Esophagus squamous epithelium (tissue), 5 donors: Measurements from ENCODE around the gene GRID2. TPM values are rescaled to one million over a fixed set of nuclear protein-coding genes. Genes with fewer than 3 reads are reported as not detected.

Source experiments
- DNase-seq: peaks from one replicate; lab custom pipeline; 2025; lab: John Stamatoyannopoulos, UW
- H3K27ac ChIP-seq, 4 donors: fragments of 200-600 bp; sonication (generic); one replicate each; pipeline ENCODE4 v1.5.1; 2016 to 2019; ENCODE audit warnings: mild to moderate bottlenecking in 1 of 4
- H3K27me3 ChIP-seq, 4 donors: fragments of 200-600 bp; sonication (generic); 1 replicate in 3 of 4; 2 replicates in 1 of 4; pipeline versions ENCODE4 v1.5.1 to v1.6.0; 2017 to 2021; ENCODE audit warnings: antibody characterized with exemption in 1 of 4
- H3K36me3 ChIP-seq, 3 donors: fragments of 200-600 bp; sonication (generic); one replicate each; pipeline ENCODE4 v1.5.1; 2016 to 2019
- H3K4me1 ChIP-seq, 3 donors: fragments of 200-600 bp; sonication (generic); one replicate each; pipeline ENCODE4 v1.5.1; 2017 to 2019
- H3K4me3 ChIP-seq, 4 donors: fragments of 200-600 bp; sonication (generic); 1 replicate in 3 of 4; 2 replicates in 1 of 4; pipeline ENCODE4 v1.5.1; 2016 to 2019; ENCODE audit warnings: mild to moderate bottlenecking in 2 of 4, moderate library complexity in 1 of 4
- H3K9me3 ChIP-seq, 3 donors: fragments of 200-600 bp; sonication (generic); one replicate each; pipeline ENCODE4 v1.5.1; 2016 to 2019
- CTCF ChIP-seq, 6 experiments: fragments of 450-650 bp in 4 of 6; fragments of 200-600 bp in 2 of 6; sonication (generic) in 2 of 6; IDR thresholded peaks; one replicate each; pipeline ENCODE4 v1.5.1; 2016 to 2019; ENCODE audit warnings: antibody characterized with exemption in 6 of 6, mild to moderate bottlenecking in 4 of 6, moderate library complexity in 4 of 6
- POLR2A ChIP-seq, 4 donors: fragments of 450-650 bp; IDR thresholded peaks; one replicate each; pipeline ENCODE4 v1.6.1; 2017; ENCODE audit warnings: antibody characterized with exemption in 4 of 4, mild to moderate bottlenecking in 4 of 4, moderate library complexity in 3 of 4
- WGBS, 2 donors: methylation state at CpG; one replicate each; pipeline ENCODE4 v1.1.5; 2018; 5-methylcytosine and 5-hydroxymethylcytosine counted together
- intact Hi-C: fragments of 100-400 bp; cut with DNase I; formaldehyde crosslinking; loops from one replicate; pipeline ENCODE4 v1.15.0; 2022
- total RNA-seq, 4 donors: library from RNA; depleted of rRNA; stranded (reverse); fragments of >200 nt; gene quantifications; one replicate each; pipeline ENCODE4 v1.1.0, GENCODE V29; 2016
- donor health status: DM: yes; HTN: yes; CAD: no.

The GRID2 gene
- total RNA-seq, 4 donors from 2014 or later = not detected

GRCh38 chr4:93617606-93618005 lies 1313.8 kb downstream of the GRID2 start:
- H3K36me3 ChIP-seq = no peaks in the 10 kb centered on the region
- TF ChIP-seq POLR2A (IDR thresholded peaks at IDR 0.05) (no peak), CTCF (IDR thresholded peaks at IDR 0.05) (no peak)
- no peak for DNase-seq
- H3K4me3 ChIP-seq = no peak overlapping the region
- H3K9me3 ChIP-seq = no peaks in the 10 kb centered on the region
- no peaks in the 10 kb centered on the region for H3K4me1 ChIP-seq
- H3K27me3 ChIP-seq = no peaks in the 10 kb centered on the region
- H3K27ac ChIP-seq = no peak overlapping the region
- intact Hi-C loops = no loop called here
- 65 to 67% methylated on average over 4 of the region's 4 CpGs for WGBS, 2 donors

GRCh38 chr4:93633721-93634120 lies 1330.0 kb downstream of the GRID2 start:
- no peak overlapping the region for H3K27ac ChIP-seq
- H3K4me1 ChIP-seq = no peaks in the 10 kb centered on the region
- H3K9me3 ChIP-seq = no peaks in the 10 kb centered on the region
- H3K27me3 ChIP-seq = no peaks in the 10 kb centered on the region
- no peaks in the 10 kb centered on the region for H3K36me3 ChIP-seq
- no peak overlapping the region for H3K4me3 ChIP-seq
- intact Hi-C loops = no loop called here
- no peak for DNase-seq
- TF ChIP-seq CTCF (IDR thresholded peaks at IDR 0.05) = no peak
- no peak for TF ChIP-seq POLR2A (IDR thresholded peaks at IDR 0.05)

GRCh38 chr4:93635943-93636342 lies 1332.2 kb downstream of the GRID2 start:
- no peak for TF ChIP-seq POLR2A (IDR thresholded peaks at IDR 0.05)
- no peak for TF ChIP-seq CTCF (IDR thresholded peaks at IDR 0.05)
- Histone ChIP-seq H3K27me3 (no peaks in the 10 kb centered on the region), H3K9me3 (no peaks in the 10 kb centered on the region), H3K4me1 (no peaks in the 10 kb centered on the region), H3K36me3 (no peaks in the 10 kb centered on the region), H3K4me3 (no peak overlapping the region), H3K27ac (no peak overlapping the region)
- intact Hi-C loops = no loop called here
- no peak for DNase-seq

- H3K36me3 ChIP-seq = no peaks in the 10 kb centered on the region
- TF ChIP-seq CTCF (IDR thresholded peaks at IDR 0.05) (no peak), POLR2A (IDR thresholded peaks at IDR 0.05) (no peak)
- no peaks in the 10 kb centered on the region for H3K4me1 ChIP-seq
- no peak overlapping the region for H3K27ac ChIP-seq
- 77 to 83% methylated on average over 3 of the region's 3 CpGs for whole genome bisulfite sequencing, 2 donors
- no peaks in the 10 kb centered on the region for H3K27me3 ChIP-seq
- intact Hi-C loops = no loop called here
- no peak for DNase-seq
- no peak overlapping the region for H3K4me3 ChIP-seq
- H3K9me3 ChIP-seq = no peaks in the 10 kb centered on the region
Observed at GRCh38 chr4:93645120-93645519, 1341.4 kb downstream of the GRID2 start.

GRCh38 chr4:93646233-93646930 lies 1342.6 kb downstream of the GRID2 start:
- Histone ChIP-seq H3K9me3 (no peaks in the 10 kb centered on the region), H3K4me1 (no peaks in the 10 kb centered on the region), H3K36me3 (no peaks in the 10 kb centered on the region), H3K27ac (no peak overlapping the region), H3K4me3 (no peak overlapping the region), H3K27me3 (no peaks in the 10 kb centered on the region)
- TF ChIP-seq CTCF (IDR thresholded peaks at IDR 0.05) = no peak
- no peak for TF ChIP-seq POLR2A (IDR thresholded peaks at IDR 0.05)
- intact Hi-C loops = no loop called here
- DNase-seq = no peak
